ENCODE data around the gene ZNF236. TPM values are rescaled to one million over a fixed set of nuclear protein-coding genes. Genes with fewer than 3 reads are reported as not detected.

The ZNF236 gene
- total and polyA plus RNA-seq, 2 donors (not counting 1 experiment from before 2014, with no cell fraction given) = 8.9 to 39.5 TPM

- Histone ChIP-seq H3K4me1 (ENCODE audit: control insufficient read depth in 2 of 2, insufficient read depth in 2 of 2, low read length in 2 of 2) (no peaks in the 10 kb centered on the region), H2AFZ (ENCODE audit: insufficient read depth, low read depth, low read length, poor library complexity, severe bottlenecking) (no peak overlapping the region), H3K9me3 (ENCODE audit: control extremely low read depth in 1 of 3, control insufficient read depth in 2 of 3, insufficient read depth in 1 of 3, low read length in 2 of 3) (no peaks in the 10 kb centered on the region), H3K4me2 (replicated peaks; ENCODE audit: low read depth, low read length, poor library complexity, severe bottlenecking) (no peak overlapping the region), H3K27me3 (replicated peaks in 1 of 4; ENCODE audit: control extremely low read depth in 1 of 4, control insufficient read depth in 3 of 4, insufficient read depth in 4 of 4, low read length in 3 of 4) (no peaks in the 10 kb centered on the region), H3K79me2 (ENCODE audit: control insufficient read depth, insufficient read depth, low read length) (peaks cover 29% of the 10 kb centered on the region), H3K4me3 (ENCODE audit: control extremely low read depth in 1 of 5, extremely low read depth in 1 of 5, insufficient read depth in 1 of 5, low read depth in 2 of 5, low read length in 4 of 5) (no peak overlapping the region), H3K36me3 (replicated peaks in 1 of 2; ENCODE audit: control extremely low read depth in 1 of 2, control insufficient read depth in 1 of 2, extremely low read depth in 1 of 2, insufficient read depth in 2 of 2, low read length in 1 of 2) (peaks cover 7 to 68% of the 10 kb centered on the region in 2 experiments), H4K20me1 (ENCODE audit: control insufficient read depth, insufficient read depth, low read length, poor library complexity, severe bottlenecking) (peaks cover 32% of the 10 kb centered on the region), H3K27ac (ENCODE audit: low read length in 2 of 2) (no peak overlapping the region), H3K9ac (ENCODE audit: low read length) (no peak overlapping the region)
- ChIA-PET POLR2A (no interaction called here), CTCF (interaction anchor here (1.2 to 2.0 kb wide), 2 partner anchors 15 to 31 kb away, joined by 4 to 5 read pairs; no protein-coding TSS in a partner anchor)
- DNase-seq (no peak), ATAC-seq (ENCODE audit: low read depth) (no peak)
- H3K4me3 Mint-ChIP-seq = no peak overlapping the region
- H3K27ac Mint-ChIP-seq = no peak overlapping the region
- no peaks in the 10 kb centered on the region for H3K27me3 Mint-ChIP-seq
- 87% methylated on average over 3 of the region's 4 CpGs for WGBS (ENCODE audit: insufficient coverage)
- intact Hi-C loops (cut with micrococcal nuclease) = no loop called here
- no peaks in the 10 kb centered on the region for H3K9me3 Mint-ChIP-seq (ENCODE audit: insufficient read depth)
- H3K4me1 Mint-ChIP-seq = peaks cover 5% of the 10 kb centered on the region
- TF ChIP-seq CTCF (IDR thresholded peaks at IDR 0.05) (no peak), EZH2 (IDR thresholded peaks at IDR 0.05; ENCODE audit: borderline replicate concordance, insufficient read depth, low read depth, low read length, poor library complexity, severe bottlenecking) (no peak)
Measured at GRCh38 chr18:77015169-77015568, 192.8 kb downstream of the ZNF236 start.

- Histone ChIP-seq H3K4me2 (replicated peaks; ENCODE audit: low read depth, low read length, poor library complexity, severe bottlenecking) (no peak overlapping the region), H4K20me1 (ENCODE audit: control insufficient read depth, insufficient read depth, low read length, poor library complexity, severe bottlenecking) (peaks cover 35% of the 10 kb centered on the region), H2AFZ (ENCODE audit: insufficient read depth, low read depth, low read length, poor library complexity, severe bottlenecking) (no peak overlapping the region), H3K36me3 (replicated peaks in 1 of 2; ENCODE audit: control extremely low read depth in 1 of 2, control insufficient read depth in 1 of 2, extremely low read depth in 1 of 2, insufficient read depth in 2 of 2, low read length in 1 of 2) (peaks cover 5 to 68% of the 10 kb centered on the region in 2 experiments), H3K4me1 (ENCODE audit: control insufficient read depth in 2 of 2, insufficient read depth in 2 of 2, low read length in 2 of 2) (no peaks in the 10 kb centered on the region), H3K27ac (ENCODE audit: low read length in 2 of 2) (no peak overlapping the region), H3K4me3 (ENCODE audit: control extremely low read depth in 1 of 5, extremely low read depth in 1 of 5, insufficient read depth in 1 of 5, low read depth in 2 of 5, low read length in 4 of 5) (no peak overlapping the region), H3K27me3 (replicated peaks in 1 of 4; ENCODE audit: control extremely low read depth in 1 of 4, control insufficient read depth in 3 of 4, insufficient read depth in 4 of 4, low read length in 3 of 4) (no peaks in the 10 kb centered on the region), H3K9me3 (ENCODE audit: control extremely low read depth in 1 of 3, control insufficient read depth in 2 of 3, insufficient read depth in 1 of 3, low read length in 2 of 3) (no peaks in the 10 kb centered on the region), H3K9ac (ENCODE audit: low read length) (no peak overlapping the region), H3K79me2 (ENCODE audit: control insufficient read depth, insufficient read depth, low read length) (peaks cover 36% of the 10 kb centered on the region)
- peak overlapping the region; percentile 26 for H3K27ac Mint-ChIP-seq
- no peak for TF ChIP-seq EZH2 (IDR thresholded peaks at IDR 0.05; ENCODE audit: borderline replicate concordance, insufficient read depth, low read depth, low read length, poor library complexity, severe bottlenecking)
- no peak for TF ChIP-seq CTCF (IDR thresholded peaks at IDR 0.05)
- no peaks in the 10 kb centered on the region for H3K9me3 Mint-ChIP-seq (ENCODE audit: insufficient read depth)
- no peaks in the 10 kb centered on the region for H3K27me3 Mint-ChIP-seq
- peaks cover 5% of the 10 kb centered on the region for H3K4me1 Mint-ChIP-seq
- WGBS (ENCODE audit: insufficient coverage) = 96% methylated on average over 12 of the region's 16 CpGs
- DNase-seq (no peak), ATAC-seq (ENCODE audit: low read depth) (no peak)
- ChIA-PET CTCF (interaction anchor here (2.0 kb wide), 1 partner anchor 32 kb away, joined by 4 read pairs; no protein-coding TSS in a partner anchor), POLR2A (no interaction called here)
- no peak overlapping the region for H3K4me3 Mint-ChIP-seq
- intact Hi-C loops (cut with micrococcal nuclease) = no loop called here
Measured at GRCh38 chr18:77015771-77016710, 193.7 kb downstream of the ZNF236 start.
